ENCODE data around the gene HCRTR2. TPM values are rescaled to one million over a fixed set of nuclear protein-coding genes. Genes with fewer than 3 reads are reported as not detected.
"Not testable (repeated sequence)": the region's sequence is repeated elsewhere in the genome, so short reads cannot be mapped to it uniquely, and the experiment has no call there.

Gene HCRTR2
- total RNA-seq, 1 donor from 2014 or later = 0.11 TPM

- no peak for TF ChIP-seq CTCF (IDR thresholded peaks at IDR 0.05; ENCODE audit: unreplicated experiment)
- Mint-ChIP-seq H3K36me3 (no peaks in the 10 kb centered on the region), H3K27ac (no peak overlapping the region), H3K4me3 (no peak overlapping the region), H3K4me1 (peaks cover 17% of the 10 kb centered on the region), H3K27me3 (ENCODE audit: low read depth) (no peaks in the 10 kb centered on the region), H3K9me3 (no peaks in the 10 kb centered on the region)
- no peak for DNase-seq (ENCODE audit: low spot score in 2 of 2, unreplicated experiment in 2 of 2)
Observed at GRCh38 chr6:55281215-55281614, 106.9 kb downstream of the HCRTR2 start.

GRCh38 chr6:55282115-55282514 is 107.8 kb downstream of the HCRTR2 start:
- H3K9me3 Mint-ChIP-seq = no peaks in the 10 kb centered on the region
- TF ChIP-seq CTCF (IDR thresholded peaks at IDR 0.05; ENCODE audit: unreplicated experiment) = no peak
- H3K36me3 Mint-ChIP-seq = no peaks in the 10 kb centered on the region
- peaks cover 13% of the 10 kb centered on the region for H3K4me1 Mint-ChIP-seq
- DNase-seq (ENCODE audit: low spot score in 2 of 2, unreplicated experiment in 2 of 2) = no peak
- no peak overlapping the region for H3K4me3 Mint-ChIP-seq
- H3K27ac Mint-ChIP-seq = peak overlapping the region; percentile 1
- H3K27me3 Mint-ChIP-seq (ENCODE audit: low read depth) = no peaks in the 10 kb centered on the region

- H3K27me3 Mint-ChIP-seq (ENCODE audit: low read depth) = no peaks in the 10 kb centered on the region
- no peak for DNase-seq (ENCODE audit: low spot score in 2 of 2, unreplicated experiment in 2 of 2)
- H3K27ac Mint-ChIP-seq = no peak overlapping the region
- H3K9me3 Mint-ChIP-seq = no peaks in the 10 kb centered on the region
- no peak overlapping the region for H3K4me3 Mint-ChIP-seq
- no peaks in the 10 kb centered on the region for H3K4me1 Mint-ChIP-seq
- TF ChIP-seq CTCF (IDR thresholded peaks at IDR 0.05; ENCODE audit: unreplicated experiment) = no peak
- H3K36me3 Mint-ChIP-seq = no peaks in the 10 kb centered on the region
Observed at GRCh38 chr6:55286824-55287223, 112.5 kb downstream of the HCRTR2 start.

GRCh38 chr6:55290736-55291135 is 116.4 kb downstream of the HCRTR2 start:
- no peak for DNase-seq (ENCODE audit: low spot score in 2 of 2, unreplicated experiment in 2 of 2)
- no peak for TF ChIP-seq CTCF (IDR thresholded peaks at IDR 0.05; ENCODE audit: unreplicated experiment)
- no peaks in the 10 kb centered on the region for H3K4me1 Mint-ChIP-seq
- H3K27me3 Mint-ChIP-seq (ENCODE audit: low read depth) = no peaks in the 10 kb centered on the region
- H3K27ac Mint-ChIP-seq = no peak overlapping the region
- H3K36me3 Mint-ChIP-seq = no peaks in the 10 kb centered on the region
- H3K4me3 Mint-ChIP-seq = no peak overlapping the region
- H3K9me3 Mint-ChIP-seq = peaks cover 3% of the 10 kb centered on the region

- DNase-seq (ENCODE audit: low spot score in 2 of 2, unreplicated experiment in 2 of 2) = no peak
- H3K4me1 Mint-ChIP-seq = no peaks in the 10 kb centered on the region
- H3K9me3 Mint-ChIP-seq = peaks cover 11% of the 10 kb centered on the region
- no peak overlapping the region for H3K4me3 Mint-ChIP-seq
- H3K36me3 Mint-ChIP-seq = no peaks in the 10 kb centered on the region
- TF ChIP-seq CTCF (IDR thresholded peaks at IDR 0.05; ENCODE audit: unreplicated experiment) = no peak
- no peak overlapping the region for H3K27ac Mint-ChIP-seq
- H3K27me3 Mint-ChIP-seq (ENCODE audit: low read depth) = no peaks in the 10 kb centered on the region
Observed at GRCh38 chr6:55293116-55293515, 118.8 kb downstream of the HCRTR2 start.

- not testable (repeated sequence) for H3K27ac Mint-ChIP-seq; H3K27me3 Mint-ChIP-seq (ENCODE audit: low read depth); DNase-seq (ENCODE audit: low spot score in 2 of 2, unreplicated experiment in 2 of 2); H3K4me3 Mint-ChIP-seq; H3K36me3 Mint-ChIP-seq; H3K4me1 Mint-ChIP-seq
- peaks cover 10% of the 10 kb centered on the region for H3K9me3 Mint-ChIP-seq
Observed at GRCh38 chr6:55297214-55297613, 122.9 kb downstream of the HCRTR2 start.

Data from mesothelial cell of epicardium (in vitro differentiated cells).